ENCODE data around the gene PRKCB. TPM values are rescaled to one million over a fixed set of nuclear protein-coding genes. Genes with fewer than 3 reads are reported as not detected.

The PRKCB gene
- total RNA-seq, 1 experiment from 2014 or later, result 0.89 TPM

- RAD21 ChIA-PET (ENCODE audit: low non-redundant PET in 1 of 2, low total read pairs in 2 of 2, uncharacterized antibody in 2 of 2, unreplicated experiment in 2 of 2), result no interaction called here
- Histone ChIP-seq H3K9me3 (ENCODE audit: control insufficient read depth in 1 of 2, insufficient read depth in 1 of 2, low read depth in 1 of 2, low read length in 2 of 2) (no peaks in the 10 kb centered on the region), H3K36me3 (ENCODE audit: control insufficient read depth in 1 of 2, insufficient read depth in 2 of 2, low read length in 2 of 2) (no peaks in the 10 kb centered on the region), H2AFZ (ENCODE audit: low read depth, low read length, poor library complexity, severe bottlenecking) (no peak overlapping the region), H3K4me1 (ENCODE audit: control insufficient read depth in 1 of 2, insufficient read depth in 2 of 2, low read length in 2 of 2) (no peaks in the 10 kb centered on the region), H3K4me3 (replicated peaks in 1 of 2; ENCODE audit: low read depth in 1 of 2, low read length in 2 of 2) (no peak overlapping the region), H4K20me1 (ENCODE audit: insufficient read depth) (no peaks in the 10 kb centered on the region), H3K9ac (ENCODE audit: low read length) (no peak overlapping the region), H3K27me3 (ENCODE audit: insufficient read depth, low read length) (peaks cover 44% of the 10 kb centered on the region), H3K79me2 (ENCODE audit: insufficient read depth, low read length) (no peaks in the 10 kb centered on the region), H3K9me2 (ENCODE audit: insufficient read depth) (no peaks in the 10 kb centered on the region), H3K4me2 (ENCODE audit: low read length) (no peak overlapping the region), H3K27ac (ENCODE audit: low read depth, low read length) (no peak overlapping the region)
- intact Hi-C loops (cut with micrococcal nuclease), result no loop called here
- no TSS peak for BruUV-seq (replicated peaks)
- TF ChIP-seq ZNF274 (IDR thresholded peaks at IDR 0.05; ENCODE audit: low read depth, low read length) (no peak), CEBPB (IDR thresholded peaks at IDR 0.05; ENCODE audit: low read depth) (no peak), EZH2 (IDR thresholded peaks at IDR 0.05) (no peak), CTCF (IDR thresholded peaks at IDR 0.05 in 2 of 3, conservative IDR thresholded peaks at IDR 0.05 in 1 of 3; ENCODE audit: borderline replicate concordance in 1 of 3, insufficient read depth in 1 of 3, low read depth in 2 of 3, low read length in 2 of 3) (no peak), FOSL1 (IDR thresholded peaks at IDR 0.05; ENCODE audit: low read depth) (no peak), POLR2A (IDR thresholded peaks at IDR 0.05; ENCODE audit: borderline replicate concordance, extremely low read depth, insufficient read depth, insufficient read length) (no peak), YY1 (IDR thresholded peaks at IDR 0.05; ENCODE audit: extremely low read depth, insufficient replicate concordance, low read depth, low read length) (no peak), SRF (IDR thresholded peaks at IDR 0.05; ENCODE audit: low read depth) (no peak), JUND (IDR thresholded peaks at IDR 0.05) (no peak), MAX (IDR thresholded peaks at IDR 0.05) (no peak), EGR1 (IDR thresholded peaks at IDR 0.05; ENCODE audit: low read depth) (no peak)
- DNase-seq (ENCODE audit: low read depth, low spot score) (no peak), ATAC-seq (no peak)
- CTCF ChIA-PET, result no interaction called here
- POLR2A ChIA-PET, result no interaction called here
These were observed 128.4 kb downstream of the PRKCB start for GRCh38 chr16:23964136-23964535.

All from HCT116 (cell line).